GM12873 (cell line): Measurements from ENCODE around the gene TNFRSF8.

Experiments
- CTCF ChIP-seq: IDR thresholded peaks from 2 replicates; pipeline ENCODE4 v1.5.1; 2012; ENCODE audit warnings: low read depth, mild to moderate bottlenecking, moderate library complexity, low read length, control low read depth; ENCODE audit not compliant: insufficient read depth; ENCODE audit errors: missing control alignments

TNFRSF8 gene

GRCh38 chr1:12185036-12185917 is 122.2 kb downstream of the TNFRSF8 start:
- TF ChIP-seq CTCF = no peak

- TF ChIP-seq CTCF = no peak
Measured at GRCh38 chr1:12185918-12186678, 123.0 kb downstream of the TNFRSF8 start.

GRCh38 chr1:12186679-12186985 is 123.5 kb downstream of the TNFRSF8 start:
- TF ChIP-seq CTCF = no peak

- no peak for TF ChIP-seq CTCF
Measured at GRCh38 chr1:12188115-12188514, 125.0 kb downstream of the TNFRSF8 start.

- TF ChIP-seq CTCF = no peak
Measured at GRCh38 chr1:12188657-12189327, 125.7 kb downstream of the TNFRSF8 start.

GRCh38 chr1:12189328-12189682 is 126.2 kb downstream of the TNFRSF8 start:
- TF ChIP-seq CTCF = no peak
